Mesenchymal stem cell (in vitro differentiated cells and primary cell): ENCODE measurements around the gene SYMPK.

Experiments used
- DNase-seq: peaks from one replicate; pipeline ENCODE4 v3.0.0-alpha.2; 2013
- H2AFZ ChIP-seq: one replicate; pipeline ENCODE4 v1.6.1; 2013; ENCODE audit warnings: low read depth, mild to moderate bottlenecking, control low read depth, inconsistent platforms, low read length, moderate library complexity
- H2AK5ac ChIP-seq: 2 replicates; pipeline ENCODE4 v1.6.1; 2013; ENCODE audit warnings: low read length, moderate library complexity, mild to moderate bottlenecking, inconsistent platforms; ENCODE audit not compliant: severe bottlenecking
- H2BK120ac ChIP-seq: one replicate; pipeline ENCODE4 v1.6.1; 2013; ENCODE audit warnings: low read depth, mild to moderate bottlenecking, inconsistent platforms, low read length, moderate library complexity
- H2BK12ac ChIP-seq, 2 experiments: one replicate each; pipeline ENCODE4 v1.6.1; 2013; ENCODE audit warnings: inconsistent platforms in 2 of 2, low read length in 2 of 2, mild to moderate bottlenecking in 2 of 2, moderate library complexity in 2 of 2, control low read depth in 1 of 2
- H2BK15ac ChIP-seq: one replicate; pipeline ENCODE4 v1.6.1; 2013; ENCODE audit warnings: mild to moderate bottlenecking, low read depth, inconsistent platforms; ENCODE audit not compliant: poor library complexity, severe bottlenecking
- H2BK5ac ChIP-seq: 2 replicates; pipeline ENCODE4 v1.6.1; 2013; ENCODE audit warnings: low read depth, mild to moderate bottlenecking, low read length, control low read depth, inconsistent platforms; ENCODE audit not compliant: poor library complexity, severe bottlenecking
- H3K14ac ChIP-seq, 2 experiments: one replicate each; pipeline ENCODE4 v1.6.1; 2013; ENCODE audit warnings: inconsistent platforms in 2 of 2, low read length in 2 of 2, control low read depth in 1 of 2, mild to moderate bottlenecking in 1 of 2, moderate library complexity in 1 of 2
- H3K18ac ChIP-seq, 2 experiments: one replicate each; pipeline ENCODE4 v1.6.1; 2013; ENCODE audit warnings: inconsistent platforms in 2 of 2, low read length in 2 of 2, control low read depth in 1 of 2, low read depth in 1 of 2, mild to moderate bottlenecking in 1 of 2
- H3K23ac ChIP-seq, 2 experiments: one replicate each; pipeline ENCODE4 v1.6.1; 2013; ENCODE audit warnings: inconsistent platforms in 2 of 2, low read length in 2 of 2, mild to moderate bottlenecking in 2 of 2, moderate library complexity in 2 of 2, control low read depth in 1 of 2
- H3K27ac ChIP-seq: 2 replicates; pipeline ENCODE4 v1.5.1; 2013; ENCODE audit warnings: mild to moderate bottlenecking, moderate library complexity, low read length, control low read depth, inconsistent platforms; ENCODE audit not compliant: poor library complexity, severe bottlenecking
- H3K27me3 ChIP-seq, 2 experiments: 2 replicates each; pipeline versions ENCODE4 v1.6.1 to v1.7.0; 2013; ENCODE audit warnings: low read length in 2 of 2, mild to moderate bottlenecking in 2 of 2, moderate library complexity in 2 of 2, control low read depth in 1 of 2, inconsistent platforms in 1 of 2; ENCODE audit not compliant: control insufficient read depth in 1 of 2, insufficient read depth in 1 of 2
- H3K36me3 ChIP-seq, 2 experiments: 2 replicates each; pipeline versions ENCODE4 v1.6.1 to v1.7.0; 2013; ENCODE audit warnings: low read length in 2 of 2, control low read depth in 1 of 2, inconsistent platforms in 1 of 2, low read depth in 1 of 2, mild to moderate bottlenecking in 1 of 2; ENCODE audit not compliant: insufficient read depth in 2 of 2, control insufficient read depth in 1 of 2
- H3K4ac ChIP-seq, 2 experiments: one replicate each; pipeline ENCODE4 v1.6.1; 2013; ENCODE audit warnings: inconsistent platforms in 2 of 2, low read length in 2 of 2, mild to moderate bottlenecking in 2 of 2, moderate library complexity in 2 of 2, control low read depth in 1 of 2, low read depth in 1 of 2
- H3K4me1 ChIP-seq: 2 replicates; pipeline ENCODE4 v1.6.1; 2013; ENCODE audit warnings: low read depth, low read length, control low read depth; ENCODE audit not compliant: control insufficient read depth, insufficient read depth
- H3K4me2 ChIP-seq: 2 replicates; pipeline ENCODE4 v1.6.1; 2013; ENCODE audit warnings: low read length, mild to moderate bottlenecking, inconsistent platforms; ENCODE audit not compliant: poor library complexity, severe bottlenecking
- H3K4me3 ChIP-seq, 2 experiments: 2 replicates each; pipeline versions ENCODE4 v1.5.1 to v1.7.0; 2013; ENCODE audit warnings: low read length in 2 of 2, mild to moderate bottlenecking in 2 of 2, control low read depth in 1 of 2, low read depth in 1 of 2; ENCODE audit not compliant: insufficient read depth in 1 of 2
- H3K79me1 ChIP-seq: replicated peaks from 2 replicates; pipeline ENCODE4 v1.6.1; 2013; ENCODE audit warnings: mild to moderate bottlenecking, control low read depth, low read length, inconsistent platforms; ENCODE audit not compliant: poor library complexity, severe bottlenecking
- H3K9ac ChIP-seq: 2 replicates; pipeline ENCODE4 v1.7.0; 2013; ENCODE audit warnings: mild to moderate bottlenecking, low read length, moderate library complexity
- H3K9me3 ChIP-seq: 2 replicates; pipeline ENCODE4 v1.7.0; 2013; ENCODE audit warnings: mild to moderate bottlenecking, low read length; ENCODE audit not compliant: control insufficient read depth
- H4K8ac ChIP-seq: one replicate; pipeline ENCODE4 v1.6.1; 2013; ENCODE audit warnings: inconsistent platforms, mild to moderate bottlenecking, low read length, moderate library complexity
- H4K91ac ChIP-seq: one replicate; pipeline ENCODE4 v1.6.1; 2013; ENCODE audit warnings: mild to moderate bottlenecking, low read length, inconsistent platforms
- WGBS: methylation state at CpG from one replicate; pipeline ENCODE4 v1.1.7; 2013; ENCODE audit warnings: mixed read lengths; 5-methylcytosine and 5-hydroxymethylcytosine counted together

Gene SYMPK

DNA sequence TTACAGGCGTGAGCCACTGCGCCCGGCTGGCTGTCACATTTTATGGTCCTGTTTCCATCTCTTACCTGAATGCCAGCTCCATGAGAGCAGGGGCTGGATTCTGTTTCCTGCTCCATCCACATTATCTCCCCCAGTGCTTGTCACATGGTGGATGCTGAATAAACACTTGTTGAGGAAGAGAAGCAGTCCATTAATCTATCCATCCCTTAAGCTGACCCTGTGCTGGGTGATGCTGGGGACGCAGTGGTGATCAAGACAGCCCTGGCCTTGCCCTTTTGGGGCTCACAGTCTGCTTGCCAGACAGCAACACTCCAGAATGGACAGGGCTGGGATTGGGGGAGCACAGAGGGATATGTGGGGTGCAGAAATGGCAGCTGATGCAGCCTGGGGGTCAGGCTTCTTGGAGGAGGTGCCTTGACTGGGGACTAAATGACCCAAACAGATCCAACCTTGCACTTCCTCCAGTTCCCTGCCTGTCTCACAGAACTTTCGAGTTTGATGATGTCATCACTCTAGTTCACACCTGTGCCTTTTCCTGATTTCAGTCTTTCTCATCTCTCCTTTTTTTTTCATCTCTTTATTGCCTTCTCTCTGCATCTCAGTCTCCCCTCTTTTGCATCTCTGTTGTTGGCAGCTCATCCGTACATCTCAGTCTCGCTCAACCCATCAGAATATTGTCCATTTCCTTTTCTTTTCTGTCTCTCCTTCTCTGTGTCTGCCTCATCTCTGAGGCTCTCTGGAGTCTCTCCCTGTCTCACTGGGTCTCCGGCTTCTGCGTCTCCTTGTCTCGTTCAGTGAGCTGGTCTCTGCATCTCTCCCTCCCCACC, 18.3 kb upstream of the SYMPK start:
- Histone ChIP-seq H2BK120ac (no peak overlapping the region), H3K4ac (no peak overlapping the region), H3K79me1 (peaks cover 16% of the 10 kb centered on the region), H3K4me1 (peaks cover 59% of the 10 kb centered on the region), H2AK5ac (peak overlapping the region; percentile 72), H3K36me3 (peaks cover 8 to 17% of the 10 kb centered on the region in 2 experiments), H3K4me3 (no peak overlapping the region), H4K8ac (no peak overlapping the region), H3K27me3 (peaks cover 0 to 23% of the 10 kb centered on the region in 2 experiments), H3K9me3 (no peaks in the 10 kb centered on the region), H3K9ac (no peak overlapping the region), H3K18ac (no peak overlapping the region), H2BK15ac (no peak overlapping the region), H3K23ac (no peak overlapping the region), H2BK5ac (no peak overlapping the region), H4K91ac (peak overlapping the region; percentile 84), H3K4me2 (no peak overlapping the region), H2AFZ (no peak overlapping the region), H2BK12ac (no peak overlapping the region), H3K27ac (peak overlapping the region; percentile 39), H3K14ac (no peak overlapping the region)
- 72% methylated on average over 10 of the region's 10 CpGs for WGBS
- DNase-seq: no peak

DNA sequence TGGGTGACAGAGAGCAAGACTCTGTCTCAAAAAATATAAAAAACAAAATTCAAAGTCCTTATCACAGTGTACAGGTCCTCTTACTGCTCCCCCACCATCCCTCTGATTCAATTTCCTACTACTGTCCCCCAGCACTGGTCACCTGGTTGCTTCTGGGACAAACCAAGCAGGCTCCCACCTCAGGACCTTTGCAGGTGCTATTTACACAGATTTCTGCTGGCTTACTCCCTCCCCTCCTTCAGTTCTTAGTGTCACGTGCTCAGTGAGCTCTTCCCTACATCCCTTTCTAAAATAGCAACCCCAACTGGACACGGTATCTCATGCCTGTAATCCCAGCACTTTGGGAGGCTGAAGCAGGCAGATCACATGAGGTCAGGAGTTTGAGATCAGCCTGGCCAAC, 17.0 kb upstream of the SYMPK start:
- H3K4me1 ChIP-seq: peaks cover 53% of the 10 kb centered on the region
- H3K27ac ChIP-seq: no peak overlapping the region
- no peak overlapping the region for H3K18ac ChIP-seq
- peaks cover 8 to 14% of the 10 kb centered on the region in 2 experiments for H3K36me3 ChIP-seq
- no peak for DNase-seq
- H3K23ac ChIP-seq: no peak overlapping the region
- no peak overlapping the region for H2AFZ ChIP-seq
- no peak overlapping the region for H3K4me3 ChIP-seq
- no peaks in the 10 kb centered on the region for H3K9me3 ChIP-seq
- H4K91ac ChIP-seq: no peak overlapping the region
- no peak overlapping the region for H2BK12ac ChIP-seq
- no peak overlapping the region for H2AK5ac ChIP-seq
- no peak overlapping the region for H3K9ac ChIP-seq
- no peak overlapping the region for H2BK15ac ChIP-seq
- no peak overlapping the region for H3K14ac ChIP-seq
- H2BK120ac ChIP-seq: no peak overlapping the region
- H2BK5ac ChIP-seq: no peak overlapping the region
- peaks cover 14% of the 10 kb centered on the region for H3K79me1 ChIP-seq
- H3K27me3 ChIP-seq: peaks cover 0 to 36% of the 10 kb centered on the region in 2 experiments
- no peak overlapping the region for H3K4ac ChIP-seq
- H4K8ac ChIP-seq: no peak overlapping the region
- H3K4me2 ChIP-seq: no peak overlapping the region
- 83% methylated on average over 2 of the region's 2 CpGs for WGBS

DNA sequence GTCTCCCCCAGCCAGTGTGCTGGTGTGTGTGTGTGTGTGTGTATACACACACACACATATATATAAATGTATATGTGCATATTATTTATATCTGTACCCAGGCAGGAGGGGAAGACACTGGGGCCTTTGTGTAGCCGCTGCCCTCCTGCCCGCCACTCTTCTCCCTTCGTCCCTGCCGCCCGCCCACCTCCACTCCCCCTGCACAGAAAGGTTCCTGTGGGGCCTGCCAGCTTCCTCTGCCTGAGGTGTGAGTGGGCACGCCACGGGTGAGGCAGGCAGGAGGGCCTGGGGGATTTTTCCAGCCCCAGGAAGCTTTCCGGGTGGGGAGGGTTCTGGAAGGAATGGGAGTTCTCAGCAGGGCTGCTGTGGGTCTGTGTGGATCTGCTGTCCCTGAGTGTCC, 16.1 kb upstream of the SYMPK start:
- H3K27ac ChIP-seq: no peak overlapping the region

DNA sequence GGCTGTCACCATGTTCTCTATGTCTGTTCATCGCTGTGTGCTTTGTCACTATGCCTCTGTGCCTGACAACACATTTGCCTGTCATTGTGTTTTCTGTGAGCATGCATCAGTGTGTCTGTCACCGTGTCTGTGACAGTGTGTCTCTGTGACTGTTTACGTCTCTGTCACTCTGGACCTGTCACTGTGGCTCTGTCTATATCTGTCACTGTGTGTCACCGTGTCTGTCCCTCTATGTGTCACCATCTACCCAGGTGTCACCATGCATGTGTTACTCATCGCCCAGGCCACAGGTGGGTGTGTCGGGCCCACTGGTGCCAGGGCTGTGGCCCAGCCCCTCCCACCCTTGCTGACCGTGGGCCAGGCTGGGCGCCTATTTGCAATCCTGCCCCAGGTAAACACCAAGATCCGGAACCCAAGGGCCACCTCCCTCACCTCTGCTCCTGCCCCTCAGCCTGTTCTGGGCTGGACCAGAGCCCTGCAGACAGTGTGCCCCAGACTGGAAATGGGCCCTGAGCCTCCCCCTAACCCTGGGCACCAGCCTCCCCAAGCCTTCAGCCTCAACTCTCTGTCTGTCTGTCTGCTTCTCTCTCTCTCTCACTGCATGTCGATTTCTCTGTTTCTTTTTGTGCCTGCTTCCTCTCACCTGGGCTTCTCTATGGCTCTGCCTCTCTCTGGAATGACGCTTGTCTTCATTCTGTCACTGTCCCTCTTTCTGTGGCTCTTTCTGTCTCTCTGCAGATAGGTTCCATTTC, 15.3 kb upstream of the SYMPK start:
- DNase-seq: no peak
- Histone ChIP-seq H2AFZ (no peak overlapping the region), H2BK5ac (no peak overlapping the region), H3K18ac (no peak overlapping the region), H3K4me2 (no peak overlapping the region), H3K4me1 (peaks cover 38% of the 10 kb centered on the region), H3K27ac (no peak overlapping the region), H3K79me1 (peaks cover 3% of the 10 kb centered on the region), H4K91ac (peak overlapping the region; percentile 30), H2AK5ac (no peak overlapping the region), H3K4ac (peak overlapping the region in 1 of 2 experiments; percentile 24), H3K23ac (no peak overlapping the region), H4K8ac (peak overlapping the region; percentile 3), H2BK120ac (no peak overlapping the region), H3K4me3 (no peak overlapping the region), H3K9me3 (no peaks in the 10 kb centered on the region), H3K14ac (no peak overlapping the region), H3K36me3 (no peaks in the 10 kb centered on the region), H3K9ac (no peak overlapping the region), H3K27me3 (peaks cover 0 to 48% of the 10 kb centered on the region in 2 experiments), H2BK15ac (no peak overlapping the region), H2BK12ac (no peak overlapping the region)
- 86% methylated on average over 11 of the region's 11 CpGs for WGBS

More for the DNA sequence above, 16.1 kb upstream of the SYMPK start:
- 90% methylated on average over 8 of the region's 8 CpGs for WGBS
- no peaks in the 10 kb centered on the region for H3K9me3 ChIP-seq
- H3K9ac ChIP-seq: no peak overlapping the region
- H2AFZ ChIP-seq: no peak overlapping the region
- H2BK15ac ChIP-seq: peak overlapping the region; percentile 33
- H2BK120ac ChIP-seq: no peak overlapping the region
- peak overlapping the region; percentile 37 for H2AK5ac ChIP-seq
- no peak overlapping the region for H3K4me3 ChIP-seq
- H3K23ac ChIP-seq: no peak overlapping the region
- no peak overlapping the region for H4K91ac ChIP-seq
- no peak overlapping the region for H2BK12ac ChIP-seq
- H3K4me2 ChIP-seq: no peak overlapping the region
- H3K18ac ChIP-seq: no peak overlapping the region
- peaks cover 5% of the 10 kb centered on the region in 2 experiments for H3K36me3 ChIP-seq
- H3K27me3 ChIP-seq: peaks cover 0 to 42% of the 10 kb centered on the region in 2 experiments
- H3K14ac ChIP-seq: no peak overlapping the region
- H3K4me1 ChIP-seq: peaks cover 44% of the 10 kb centered on the region
- no peak overlapping the region for H2BK5ac ChIP-seq
- H3K4ac ChIP-seq: no peak overlapping the region
- no peak overlapping the region for H4K8ac ChIP-seq
- DNase-seq: no peak
- H3K79me1 ChIP-seq: peaks cover 8% of the 10 kb centered on the region
